H9 (cell line): ENCODE results near the gene VEGFA. TPM values are rescaled to one million over a fixed set of nuclear protein-coding genes. Genes with fewer than 3 reads are reported as not detected.

Source experiments
- DNase-seq: peaks from one replicate; pipeline ENCODE4 v3.0.0-alpha.2; 2017
- H2AFZ ChIP-seq: one replicate; pipeline ENCODE4 v1.6.1; 2013; ENCODE audit warnings: mild to moderate bottlenecking, low read length, control low read depth, moderate library complexity
- H2AK5ac ChIP-seq: 2 replicates; pipeline ENCODE4 v1.6.1; 2013; ENCODE audit warnings: low read length, control low read depth, mixed read lengths; ENCODE audit not compliant: insufficient read length
- H2BK120ac ChIP-seq: one replicate; pipeline ENCODE4 v1.6.1; 2013; ENCODE audit warnings: low read depth, mild to moderate bottlenecking, low read length, control low read depth, inconsistent platforms; ENCODE audit not compliant: poor library complexity, severe bottlenecking
- H2BK12ac ChIP-seq: 2 replicates; pipeline ENCODE4 v1.6.1; 2013; ENCODE audit warnings: low read length, control low read depth, mixed read lengths, low read depth; ENCODE audit not compliant: insufficient read length
- H2BK15ac ChIP-seq: 2 replicates; pipeline ENCODE4 v1.6.1; 2013; ENCODE audit warnings: low read depth, low read length, control low read depth
- H2BK20ac ChIP-seq: one replicate; pipeline ENCODE4 v1.6.1; 2013; ENCODE audit warnings: low read depth, mild to moderate bottlenecking, low read length, control low read depth, inconsistent platforms; ENCODE audit not compliant: poor library complexity, severe bottlenecking
- H2BK5ac ChIP-seq: 2 replicates; pipeline ENCODE4 v1.6.1; 2013; ENCODE audit warnings: low read length, control low read depth, mixed read lengths; ENCODE audit not compliant: insufficient read length
- H3K14ac ChIP-seq: 2 replicates; pipeline ENCODE4 v1.6.1; 2013; ENCODE audit warnings: low read length, control low read depth; ENCODE audit not compliant: insufficient read depth
- H3K18ac ChIP-seq: 2 replicates; pipeline ENCODE4 v1.6.1; 2013; ENCODE audit warnings: low read depth, mild to moderate bottlenecking, mixed read lengths, low read length, control low read depth; ENCODE audit not compliant: insufficient read length
- H3K23ac ChIP-seq: 2 replicates; pipeline ENCODE4 v1.6.1; 2013; ENCODE audit warnings: low read length, control low read depth, mixed read lengths, low read depth; ENCODE audit not compliant: insufficient read length
- H3K23me2 ChIP-seq: 2 replicates; pipeline ENCODE4 v1.6.1; 2013; ENCODE audit warnings: low read depth, mild to moderate bottlenecking, mixed read lengths, low read length, control low read depth; ENCODE audit not compliant: insufficient read length, poor library complexity, severe bottlenecking
- H3K27ac ChIP-seq: 2 replicates; pipeline ENCODE4 v1.5.1; 2013; ENCODE audit warnings: low read length, control low read depth, mixed read lengths, low read depth; ENCODE audit not compliant: insufficient read length
- H3K27me3 ChIP-seq: 2 replicates; pipeline ENCODE4 v1.6.1; 2013; ENCODE audit warnings: low read length, control low read depth, inconsistent platforms; ENCODE audit not compliant: insufficient read depth
- H3K4ac ChIP-seq: 2 replicates; pipeline ENCODE4 v1.6.1; 2013; ENCODE audit warnings: low read depth, mild to moderate bottlenecking, control low read depth, inconsistent platforms, low read length, moderate library complexity
- H3K4me1 ChIP-seq: 2 replicates; pipeline ENCODE4 v1.6.1; 2013; ENCODE audit warnings: low read length, control low read depth, inconsistent platforms; ENCODE audit not compliant: insufficient read depth
- H3K4me2 ChIP-seq: 2 replicates; pipeline ENCODE4 v1.6.1; 2013; ENCODE audit warnings: low read length, control low read depth, mixed read lengths; ENCODE audit not compliant: insufficient read length, insufficient read depth
- H3K56ac ChIP-seq: 2 replicates; pipeline ENCODE4 v1.6.1; 2013; ENCODE audit warnings: low read depth, mild to moderate bottlenecking, mixed read lengths, low read length, control low read depth; ENCODE audit not compliant: insufficient read length
- H3K79me1 ChIP-seq: 2 replicates; pipeline ENCODE4 v1.6.1; 2013; ENCODE audit warnings: low read depth, mild to moderate bottlenecking, moderate library complexity, low read length, control low read depth, inconsistent platforms; ENCODE audit not compliant: insufficient read depth, poor library complexity, severe bottlenecking
- H3K79me2 ChIP-seq: 2 replicates; pipeline ENCODE4 v1.6.1; 2013; ENCODE audit warnings: low read length, control low read depth, inconsistent platforms; ENCODE audit not compliant: insufficient read depth
- H3K9ac ChIP-seq: 2 replicates; pipeline ENCODE4 v1.6.1; 2013; ENCODE audit warnings: low read length, control low read depth, mixed read lengths; ENCODE audit not compliant: insufficient read length; ENCODE audit errors: extremely low read depth
- H3K9me3 ChIP-seq: one replicate; pipeline ENCODE4 v1.6.1; 2013; ENCODE audit warnings: low read depth, low read length, inconsistent platforms; ENCODE audit not compliant: control insufficient read depth
- H3T11ph ChIP-seq: one replicate; pipeline ENCODE4 v1.6.1; 2013; ENCODE audit warnings: mild to moderate bottlenecking, low read length, control low read depth, inconsistent platforms
- H4K20me1 ChIP-seq: one replicate; pipeline ENCODE4 v1.6.1; 2013; ENCODE audit not compliant: control insufficient read depth, insufficient read length, insufficient read depth
- H4K5ac ChIP-seq: 2 replicates; pipeline ENCODE4 v1.6.1; 2013; ENCODE audit warnings: low read depth, mild to moderate bottlenecking, mixed read lengths, low read length, control low read depth; ENCODE audit not compliant: insufficient read length
- H4K8ac ChIP-seq: replicated peaks from 2 replicates; pipeline ENCODE4 v1.6.1; 2013; ENCODE audit warnings: low read length, control low read depth, mixed read lengths, low read depth; ENCODE audit not compliant: insufficient read length
- H4K91ac ChIP-seq: 2 replicates; pipeline ENCODE4 v1.6.1; 2013; ENCODE audit warnings: low read depth, mild to moderate bottlenecking, moderate library complexity, mixed read lengths, low read length, control low read depth; ENCODE audit not compliant: insufficient read length
- H3K27ac Mint-ChIP-seq, 3 experiments: 2 replicates in 2 of 3; 3 replicates in 1 of 3; pipeline ENCODE4 v1.8.0; 2020 to 2021; ENCODE audit warnings: mixed read lengths in 3 of 3, mild to moderate bottlenecking in 1 of 3, moderate library complexity in 1 of 3
- H3K27me3 Mint-ChIP-seq: 2 replicates; pipeline ENCODE4 v1.8.0; 2021; ENCODE audit warnings: low read depth, mild to moderate bottlenecking, moderate library complexity, mixed read lengths
- H3K36me3 Mint-ChIP-seq, 3 experiments: 2 replicates in 2 of 3; 3 replicates in 1 of 3; pipeline ENCODE4 v1.8.0; 2020 to 2021; ENCODE audit warnings: low read depth in 3 of 3, mixed read lengths in 3 of 3; ENCODE audit not compliant: insufficient read depth in 1 of 3
- H3K4me1 Mint-ChIP-seq, 2 experiments: 2 replicates each; pipeline ENCODE4 v1.8.0; 2020; ENCODE audit warnings: mixed read lengths in 2 of 2
- H3K4me3 Mint-ChIP-seq, 2 experiments: 2 replicates in 1 of 2; 3 replicates in 1 of 2; pipeline ENCODE4 v1.8.0; 2020 to 2021; ENCODE audit warnings: mild to moderate bottlenecking in 2 of 2, mixed read lengths in 2 of 2, moderate library complexity in 1 of 2
- H3K9me3 Mint-ChIP-seq, 2 experiments: 2 replicates in 1 of 2; 3 replicates in 1 of 2; pipeline ENCODE4 v1.8.0; 2020; ENCODE audit warnings: mild to moderate bottlenecking in 2 of 2, mixed read lengths in 2 of 2, moderate library complexity in 1 of 2
- CTCF ChIP-seq: fragments of 200-600 bp; sonication (generic); conservative IDR thresholded peaks from 3 replicates; pipeline ENCODE4 v1.8.0; 2021; ENCODE audit warnings: antibody characterized with exemption, mild to moderate bottlenecking
- WGBS: extraction: QIAGEN DNeasy Blood & Tissue Kit; methylation state at CpG from one replicate; pipeline ENCODE4 v1.1.7; 2013; ENCODE audit warnings: missing lambda C conversion rate, low lambda C conversion rate, mixed read lengths; ENCODE audit not compliant: insufficient read length; ENCODE audit errors: extremely low coverage; 5-methylcytosine and 5-hydroxymethylcytosine counted together
- total RNA-seq: library from RNA; stranded (reverse); gene quantifications from 2 replicates; pipeline ENCODE4 v1.2.1, GENCODE V29; 2021

The VEGFA gene
- total RNA-seq, 1 experiment from 2014 or later = 47.9 TPM

GRCh38 chr6:43773050-43773979 is 3.3 kb downstream of the VEGFA start:
- Histone ChIP-seq H3K18ac (no peak overlapping the region), H3K79me2 (peaks cover 3% of the 10 kb centered on the region; the same call in 1 of the 2 replicates), H3K4me2 (peak overlapping the region; percentile 93), H2BK15ac (no peak overlapping the region), H2BK120ac (no peak overlapping the region), H2BK12ac (no peak overlapping the region), H3K4ac (no peak overlapping the region), H3K14ac (no peak overlapping the region), H3K27me3 (no peaks in the 10 kb centered on the region), H2AFZ (no peak overlapping the region), H3K9ac (no peak overlapping the region), H3T11ph (no peak overlapping the region), H3K9me3 (no peaks in the 10 kb centered on the region), H3K56ac (no peak overlapping the region), H4K20me1 (no peaks in the 10 kb centered on the region), H4K91ac (no peak overlapping the region), H2AK5ac (no peak overlapping the region), H4K8ac (no peak overlapping the region), H3K79me1 (no peaks in the 10 kb centered on the region), H3K4me1 (peaks cover 5% of the 10 kb centered on the region; the same call in 1 of the 2 replicates), H3K23ac (no peak overlapping the region), H2BK20ac (no peak overlapping the region), H3K23me2 (peaks cover 19% of the 10 kb centered on the region), H3K27ac (no peak overlapping the region), H4K5ac (no peak overlapping the region), H2BK5ac (no peak overlapping the region)
- H3K27me3 Mint-ChIP-seq = no peaks in the 10 kb centered on the region
- peak overlapping the region; percentile 40 to 88 (median 52); a peak in 5 of 7 replicates for H3K27ac Mint-ChIP-seq
- no peaks in the 10 kb centered on the region; a peak in 1 of 5 replicates for H3K9me3 Mint-ChIP-seq
- peaks cover 13 to 28% (median 19%) of the 10 kb centered on the region in 3 experiments for H3K36me3 Mint-ChIP-seq
- H3K4me3 Mint-ChIP-seq = peak overlapping the region; percentile 87 to 94
- peak; percentile 84 for TF ChIP-seq CTCF
- DNase-seq = peak; percentile 72
- WGBS = no CpG with 5 or more reads among the region's 12 CpGs
- H3K4me1 Mint-ChIP-seq = peaks cover 34 to 42% of the 10 kb centered on the region in 2 experiments
